Thyroid gland (tissue), 4 donors: ENCODE results near the gene PARD3B.

Source experiments
- POLR2A ChIP-seq, 2 donors: fragments of 450-650 bp; IDR thresholded peaks; one replicate each; pipeline ENCODE4 v1.6.1; 2017; ENCODE audit warnings: antibody characterized with exemption in 2 of 2, mild to moderate bottlenecking in 2 of 2, moderate library complexity in 1 of 2
- TF ChIP-seq, protein P1 (sequence below), 6 experiments: fragments of 200-600 bp in 3 of 6; fragments of 450-650 bp in 3 of 6; sonication (generic) in 3 of 6; IDR thresholded peaks; one replicate each; pipeline ENCODE4 v1.5.1; 2016 to 2019; ENCODE audit warnings: antibody characterized with exemption in 6 of 6, mild to moderate bottlenecking in 2 of 6, inconsistent platforms in 1 of 6, moderate library complexity in 1 of 6

DNA sequence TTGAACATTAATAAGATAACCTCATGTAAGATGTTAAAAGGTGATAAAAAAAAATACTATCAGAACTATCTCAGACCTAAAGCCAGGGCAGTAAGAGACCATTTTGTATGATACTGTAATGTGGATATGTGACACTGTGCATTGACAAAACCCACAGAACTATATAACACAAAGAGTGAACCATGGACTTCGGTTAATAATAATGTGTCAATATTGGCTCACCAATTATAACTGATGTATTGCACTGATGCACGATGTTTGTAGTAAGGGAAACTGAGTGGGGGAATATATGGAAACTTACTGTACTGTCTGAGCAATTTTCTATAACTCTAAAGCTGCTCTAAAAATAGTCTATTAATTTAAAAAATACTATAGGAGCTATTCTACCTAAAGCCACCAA lies 40.7 kb upstream of the PARD3B start:
- TF ChIP-seq, protein P1, sequence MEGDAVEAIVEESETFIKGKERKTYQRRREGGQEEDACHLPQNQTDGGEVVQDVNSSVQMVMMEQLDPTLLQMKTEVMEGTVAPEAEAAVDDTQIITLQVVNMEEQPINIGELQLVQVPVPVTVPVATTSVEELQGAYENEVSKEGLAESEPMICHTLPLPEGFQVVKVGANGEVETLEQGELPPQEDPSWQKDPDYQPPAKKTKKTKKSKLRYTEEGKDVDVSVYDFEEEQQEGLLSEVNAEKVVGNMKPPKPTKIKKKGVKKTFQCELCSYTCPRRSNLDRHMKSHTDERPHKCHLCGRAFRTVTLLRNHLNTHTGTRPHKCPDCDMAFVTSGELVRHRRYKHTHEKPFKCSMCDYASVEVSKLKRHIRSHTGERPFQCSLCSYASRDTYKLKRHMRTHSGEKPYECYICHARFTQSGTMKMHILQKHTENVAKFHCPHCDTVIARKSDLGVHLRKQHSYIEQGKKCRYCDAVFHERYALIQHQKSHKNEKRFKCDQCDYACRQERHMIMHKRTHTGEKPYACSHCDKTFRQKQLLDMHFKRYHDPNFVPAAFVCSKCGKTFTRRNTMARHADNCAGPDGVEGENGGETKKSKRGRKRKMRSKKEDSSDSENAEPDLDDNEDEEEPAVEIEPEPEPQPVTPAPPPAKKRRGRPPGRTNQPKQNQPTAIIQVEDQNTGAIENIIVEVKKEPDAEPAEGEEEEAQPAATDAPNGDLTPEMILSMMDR (IDR thresholded peaks at IDR 0.05): no peak
- TF ChIP-seq POLR2A (IDR thresholded peaks at IDR 0.05): no peak
